Stimulated activated CD4-positive, alpha-beta T cell treated with anti-CD3 and anti-CD28 coated beads, Interleukin-2, amount 100 ng/mL, for 48 hours (primary cell): ENCODE data around the gene NPIPA5.
"Not testable (repeated sequence)": the region's sequence is repeated elsewhere in the genome, so short reads cannot be mapped to it uniquely, and the experiment has no call there.

Experiments
- DNase-seq, 2 donors: peaks; one replicate each; pipeline ENCODE4 v3.0.0-alpha.2; 2020

NPIPA5 gene

DNA sequence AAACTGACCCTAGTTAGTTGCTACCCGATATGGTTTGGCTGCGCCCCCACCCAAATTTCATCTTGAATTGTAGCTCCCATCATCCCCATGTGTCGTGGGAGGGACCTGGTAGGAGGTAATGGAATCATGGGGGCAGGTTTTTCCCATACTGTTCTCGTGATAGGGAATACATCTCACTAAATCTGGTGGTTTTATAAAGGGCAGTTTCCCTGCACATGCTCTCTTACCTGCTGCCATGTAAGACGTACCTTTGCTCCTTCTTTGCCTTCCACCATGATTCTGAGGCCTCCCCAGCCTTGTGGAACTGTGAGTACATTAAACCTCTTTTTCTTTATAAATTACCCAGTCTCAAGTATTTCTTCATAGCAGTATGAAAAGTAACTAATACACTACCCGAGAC lies 10.0 kb upstream of the NPIPA5 start:
- not testable (repeated sequence) for DNase-seq

DNA sequence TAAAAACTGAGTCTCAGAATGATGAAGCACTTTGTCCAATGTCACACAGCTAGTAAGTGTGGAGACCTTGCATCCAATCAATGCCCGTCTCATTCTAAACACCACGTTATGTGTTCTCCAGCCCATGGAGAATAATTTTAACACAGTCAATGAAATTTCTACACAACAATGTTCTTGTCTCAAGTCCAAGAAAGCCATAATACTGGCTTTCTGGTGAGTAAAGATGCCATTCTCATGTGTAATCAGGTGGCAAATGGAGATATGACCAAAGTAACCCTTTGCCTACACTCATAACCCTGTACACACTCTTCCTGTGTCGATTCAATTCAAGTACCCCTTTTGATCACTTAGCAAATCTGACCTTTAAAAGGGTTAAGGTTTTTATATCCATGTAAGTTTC lies 4.7 kb upstream of the NPIPA5 start:
- not testable (repeated sequence) for DNase-seq

DNA sequence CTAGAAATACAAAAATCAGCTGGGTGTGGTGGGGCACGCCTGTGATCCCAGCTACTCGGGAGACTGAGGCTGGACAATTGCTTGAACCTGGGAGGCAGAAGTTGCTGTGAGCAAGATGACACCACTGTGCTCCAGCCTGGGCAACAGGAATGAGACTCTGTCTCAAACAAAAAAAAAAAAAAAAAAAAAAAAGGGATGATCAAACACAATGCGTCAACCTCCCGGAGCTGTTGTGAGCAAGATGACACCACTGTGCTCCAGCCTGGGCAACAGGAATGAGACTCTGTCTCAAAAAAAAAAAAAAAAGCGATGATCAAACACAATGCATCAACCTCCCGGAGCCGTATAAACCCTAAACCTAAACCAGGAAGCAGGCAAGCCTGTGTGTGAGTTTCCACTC lies 20.6 kb downstream of the NPIPA5 start:
- not testable (repeated sequence) for DNase-seq

DNA sequence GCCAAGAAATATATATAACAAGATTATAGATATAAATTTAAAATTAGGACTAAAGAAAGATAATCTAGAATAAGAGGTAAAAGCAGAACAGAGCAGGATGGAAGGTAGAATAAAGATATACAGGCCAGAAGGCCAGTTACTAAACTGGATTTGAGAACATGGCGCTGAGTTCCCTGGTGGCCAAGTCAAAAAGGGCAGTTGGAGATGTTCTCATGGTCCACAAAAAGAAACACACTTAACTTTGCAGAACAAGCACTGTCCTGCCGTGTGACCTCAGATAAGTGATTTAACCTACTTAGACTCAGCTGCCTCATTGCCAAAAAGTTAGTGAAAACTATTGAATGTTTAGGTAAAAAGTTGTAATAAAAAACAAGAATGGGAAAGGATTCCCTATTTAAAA lies 23.2 kb downstream of the NPIPA5 start:
- not testable (repeated sequence) for DNase-seq

DNA sequence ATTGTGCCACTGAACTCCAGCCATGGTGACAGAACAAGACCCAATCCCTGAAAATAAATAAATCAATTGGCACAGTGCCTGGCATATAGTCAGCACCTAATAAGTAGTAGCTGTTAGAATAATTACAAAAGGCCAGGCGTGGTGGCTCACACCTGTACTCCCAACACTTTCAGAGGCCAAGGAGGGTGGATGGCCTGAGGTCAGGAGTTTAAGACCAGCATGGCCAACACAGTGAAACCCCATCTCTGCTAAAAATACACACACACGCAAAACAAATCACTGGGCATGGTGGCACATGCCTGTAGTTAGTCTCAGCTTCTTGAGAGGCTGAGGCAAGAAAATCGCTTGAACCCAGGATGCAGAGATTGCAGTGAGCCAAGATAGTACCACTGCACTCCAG lies 25.2 kb downstream of the NPIPA5 start:
- DNase-seq, result not testable (repeated sequence)

DNA sequence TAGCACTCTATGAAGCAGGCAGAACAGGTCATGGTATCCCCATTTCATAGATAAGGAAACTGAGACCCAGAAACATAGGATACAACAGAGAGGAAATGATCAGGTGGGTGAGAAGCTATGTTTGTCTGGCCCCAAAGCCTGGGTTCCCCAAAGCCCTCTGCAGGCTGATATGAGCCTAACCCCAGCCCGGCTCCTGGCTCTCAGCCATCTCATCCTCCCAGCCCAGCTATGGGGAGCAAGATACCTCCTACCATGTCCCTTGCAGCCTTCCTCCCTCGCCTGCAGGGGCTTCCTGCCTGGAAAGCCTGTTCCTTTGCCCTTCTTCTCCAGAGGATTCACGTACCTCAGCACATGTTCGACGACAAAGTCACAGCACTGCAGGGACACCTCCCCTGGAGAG lies 26.3 kb downstream of the NPIPA5 start:
- not testable (repeated sequence) for DNase-seq

DNA sequence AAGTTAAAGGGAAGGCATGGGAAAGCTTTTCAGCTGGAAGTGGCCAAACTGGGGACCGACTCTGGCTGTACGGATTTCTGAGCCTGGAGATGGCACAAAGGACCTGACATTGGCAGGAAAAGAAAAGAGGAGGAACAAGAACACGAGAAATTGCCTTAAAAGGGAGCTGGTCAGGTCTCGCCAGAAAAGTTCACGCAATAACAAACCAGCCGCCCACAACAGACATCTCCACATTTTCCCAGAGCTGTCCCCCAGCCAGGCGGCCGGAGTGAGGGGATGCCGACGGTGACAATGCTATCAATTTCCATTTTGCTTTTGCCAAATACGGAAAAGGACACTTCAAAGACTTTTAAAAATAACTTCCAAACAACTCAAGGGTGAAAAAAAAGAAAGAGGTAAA lies 26.8 kb downstream of the NPIPA5 start:
- DNase-seq, result not testable (repeated sequence)

DNA sequence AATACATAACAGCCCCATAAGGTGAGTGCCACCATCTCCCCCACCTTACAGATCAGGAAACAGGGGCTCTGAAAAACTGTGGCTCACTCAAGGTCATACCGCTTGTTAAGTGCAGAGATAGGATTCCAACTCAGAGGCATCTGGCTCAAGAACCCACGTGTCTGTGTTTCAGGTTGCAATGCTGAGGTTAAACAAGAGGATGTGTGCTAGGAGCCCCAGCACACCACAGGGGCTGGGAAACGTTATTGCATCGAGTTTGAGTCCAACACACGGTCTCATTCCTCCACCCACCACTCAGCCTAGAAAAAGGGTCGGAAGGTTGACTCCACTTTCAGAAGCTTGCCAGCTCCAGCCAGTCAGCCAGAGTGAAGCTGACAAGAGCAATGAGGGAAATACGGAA lies 29.4 kb downstream of the NPIPA5 start:
- DNase-seq, result not testable (repeated sequence)

DNA sequence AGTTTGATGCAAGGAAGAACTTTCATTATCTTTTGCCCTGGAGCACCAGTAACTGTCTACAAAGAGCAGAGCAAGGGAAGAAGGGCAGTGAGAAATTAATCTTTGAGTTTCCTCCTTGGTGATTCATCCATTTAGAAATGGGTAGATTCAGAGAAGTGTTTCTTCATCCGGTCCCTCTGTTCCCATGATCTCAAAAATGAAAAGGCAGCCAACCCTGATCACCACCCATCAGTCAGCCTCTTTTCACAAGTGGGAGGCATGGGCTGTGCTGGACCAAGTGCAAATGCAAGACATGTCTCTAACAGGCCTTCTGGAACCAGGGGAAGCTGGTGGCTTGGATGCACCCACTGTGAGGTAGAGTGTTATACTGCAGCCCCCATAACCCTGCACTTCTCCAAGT lies 35.8 kb downstream of the NPIPA5 start:
- DNase-seq, result not testable (repeated sequence)

DNA sequence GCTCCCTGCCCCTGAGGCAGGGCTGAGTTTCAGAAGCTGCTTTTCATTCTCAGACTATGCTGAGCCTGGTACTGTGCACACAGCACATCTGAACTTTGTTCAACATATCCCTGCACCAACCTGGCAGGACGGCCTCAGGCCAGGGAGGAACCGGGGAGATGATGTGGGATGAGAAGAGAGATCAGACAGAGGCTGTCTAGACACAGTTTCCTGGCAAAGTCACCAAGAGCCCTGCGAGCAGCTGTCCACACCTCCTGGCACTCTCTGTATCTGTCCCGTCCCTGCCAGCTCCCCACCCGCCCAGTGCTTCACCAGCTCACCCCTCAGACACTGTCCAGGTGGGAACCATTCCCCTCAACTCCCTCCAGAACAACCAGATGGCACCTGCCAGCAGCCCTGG lies 39.1 kb downstream of the NPIPA5 start:
- DNase-seq, result not testable (repeated sequence)

DNA sequence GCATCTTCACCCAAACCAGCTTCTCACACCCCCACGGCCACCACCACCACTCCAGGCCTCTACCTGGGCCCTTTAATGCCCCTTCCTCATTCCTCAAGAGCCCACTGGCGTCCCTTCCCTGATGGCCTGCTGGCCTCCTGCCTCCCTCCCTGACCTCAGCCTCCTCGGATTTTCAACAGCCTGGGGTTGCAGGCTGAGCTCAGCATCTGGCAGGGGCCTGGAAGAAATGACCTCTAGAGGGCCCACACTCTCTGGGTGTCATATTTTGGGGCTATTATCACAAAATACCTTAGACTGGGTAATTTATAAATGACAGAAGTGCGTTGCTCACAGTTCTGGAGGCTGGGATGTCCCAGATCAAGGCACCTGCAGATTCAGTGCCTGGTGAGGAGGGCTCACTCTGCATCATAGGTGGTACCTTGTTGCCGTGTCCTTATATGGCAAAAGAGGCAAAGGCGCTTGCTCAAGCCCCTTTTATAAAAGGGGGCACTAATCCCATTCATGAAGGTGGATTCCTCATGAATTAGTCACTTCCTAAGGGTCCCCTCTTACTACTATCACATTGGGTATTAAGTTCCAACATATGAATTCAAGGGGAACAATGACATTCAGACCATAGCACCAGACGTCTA lies 40.0 kb downstream of the NPIPA5 start:
- not testable (repeated sequence) for DNase-seq

DNA sequence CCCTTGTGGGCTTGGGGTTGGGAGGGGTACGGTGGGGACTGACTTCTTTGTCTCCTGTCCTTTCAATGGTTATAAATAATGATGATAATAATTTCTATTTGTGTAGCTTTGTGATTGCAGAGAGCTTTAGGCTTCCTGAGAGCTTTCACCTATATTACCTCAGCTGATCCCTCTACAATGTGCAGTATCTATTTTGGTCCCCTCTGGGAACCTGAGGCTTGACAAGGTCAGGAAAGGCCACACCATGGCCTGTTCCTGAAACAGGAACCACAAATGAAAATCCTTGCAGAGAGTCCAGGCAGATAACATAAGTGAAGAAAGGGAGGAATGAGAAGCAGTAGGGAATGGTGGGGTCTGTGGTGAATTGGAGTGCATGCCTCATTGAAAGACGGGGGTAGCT lies 42.5 kb downstream of the NPIPA5 start:
- DNase-seq, result not testable (repeated sequence)

DNA sequence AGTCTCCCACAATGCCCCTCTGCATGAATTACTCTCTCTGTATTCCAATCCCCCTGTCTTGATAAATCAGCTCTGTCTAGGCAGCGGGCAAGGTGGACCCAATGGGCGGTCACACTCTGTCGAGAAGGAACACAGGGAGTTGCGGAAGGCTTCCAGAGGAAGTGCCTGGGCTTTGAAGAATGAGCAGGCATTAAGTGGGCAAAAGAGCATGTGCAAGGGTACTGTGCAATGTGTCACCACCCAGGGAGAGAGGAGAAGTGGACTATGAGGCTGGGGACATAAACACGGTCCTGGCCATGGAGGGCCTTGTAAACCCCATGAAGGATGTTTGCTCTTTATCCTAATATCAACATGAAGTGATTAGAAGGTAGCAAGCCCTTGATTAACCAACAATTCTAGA lies 44.1 kb downstream of the NPIPA5 start:
- not testable (repeated sequence) for DNase-seq

DNA sequence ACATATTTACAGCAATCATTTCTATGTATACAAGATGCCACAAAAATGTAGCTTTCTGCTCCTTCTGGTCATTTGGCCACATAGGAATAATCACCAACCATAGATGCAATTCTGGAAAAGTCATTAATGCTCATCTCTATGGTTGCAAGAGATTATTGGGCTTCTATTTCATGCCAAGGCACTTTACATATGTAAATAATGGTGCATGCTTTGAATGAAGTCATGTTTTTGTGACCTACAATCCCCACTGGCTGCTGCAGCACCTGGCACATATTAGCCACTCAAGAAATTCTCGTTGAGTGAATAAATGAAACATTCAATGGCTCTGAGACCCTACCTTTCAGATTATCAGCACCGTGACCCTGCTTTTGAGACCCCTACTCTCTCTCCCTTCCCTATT lies 47.1 kb downstream of the NPIPA5 start:
- DNase-seq, result not testable (repeated sequence)

DNA sequence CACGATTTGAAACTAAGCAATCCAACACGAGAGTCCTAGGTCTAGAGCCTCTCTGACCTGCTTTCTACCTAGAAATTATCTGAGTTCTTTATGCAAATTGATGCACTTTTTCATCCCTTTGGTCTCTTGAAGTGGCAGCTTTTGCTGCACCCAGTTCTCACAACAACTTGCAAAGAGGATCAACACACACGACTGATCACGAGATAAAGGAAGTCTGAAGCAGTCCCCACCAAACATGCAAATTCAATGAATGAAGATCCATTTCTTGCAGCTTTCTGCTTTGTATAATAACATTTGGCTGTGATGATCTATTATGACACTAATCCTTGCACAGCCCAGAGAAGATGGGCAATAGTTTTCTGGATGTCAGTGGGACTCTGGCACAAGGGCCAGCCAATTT lies 53.1 kb downstream of the NPIPA5 start:
- not testable (repeated sequence) for DNase-seq

DNA sequence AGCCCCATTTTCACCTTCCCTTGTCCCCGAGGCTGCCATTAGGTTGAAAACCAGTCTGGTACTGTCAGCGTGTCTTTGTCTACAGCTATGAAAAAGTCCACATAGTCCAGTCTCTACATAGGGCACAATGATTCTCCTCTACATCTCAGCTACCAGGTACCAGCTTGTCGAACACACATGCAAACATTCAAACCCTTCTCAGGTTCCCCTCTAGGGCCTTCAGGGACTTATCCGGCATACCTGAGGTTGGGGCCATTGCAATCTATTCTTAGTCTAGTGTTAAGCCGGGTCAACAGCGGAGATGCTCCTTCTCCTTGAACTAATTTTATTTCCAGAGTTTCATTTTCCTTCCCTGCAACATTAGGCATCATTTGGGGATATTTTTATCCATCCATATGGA lies 54.7 kb downstream of the NPIPA5 start:
- not testable (repeated sequence) for DNase-seq

DNA sequence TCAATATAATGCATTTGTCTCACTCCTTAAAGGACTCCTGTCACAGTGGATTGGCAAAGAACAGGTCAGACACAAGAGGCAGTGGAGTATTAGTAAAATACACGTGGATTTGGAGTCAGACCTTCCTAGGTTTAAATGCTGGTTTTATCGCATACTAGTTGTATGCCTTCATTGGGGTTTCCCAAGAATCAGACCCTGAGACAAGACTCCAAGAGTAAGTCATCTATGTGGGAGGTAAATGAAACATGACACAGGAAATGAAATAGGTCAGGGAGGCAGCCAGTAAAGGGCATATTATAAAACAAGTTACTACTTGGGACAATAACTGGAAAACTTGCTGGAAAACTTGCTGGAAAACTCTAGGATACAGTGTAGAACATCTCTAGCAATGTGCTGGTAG lies 56.9 kb downstream of the NPIPA5 start:
- not testable (repeated sequence) for DNase-seq

DNA sequence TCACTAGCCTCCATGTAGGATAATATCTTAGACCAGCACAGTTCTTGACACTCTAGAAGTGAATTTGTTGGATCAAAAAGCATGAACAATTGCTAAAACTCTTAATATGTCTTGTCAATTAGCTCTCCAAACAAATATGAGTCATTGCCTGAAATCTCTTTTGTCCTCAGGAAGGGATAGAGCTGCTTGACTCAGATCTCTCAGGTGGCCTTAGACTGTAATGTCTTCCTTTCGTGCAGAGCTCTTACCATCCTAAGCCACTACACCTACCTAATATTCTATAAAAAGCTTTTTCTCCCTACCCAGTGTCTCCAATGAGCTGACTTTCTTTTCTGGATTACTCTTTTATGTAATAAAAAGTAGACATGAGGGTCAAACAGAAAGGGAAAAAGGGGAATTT lies 63.5 kb downstream of the NPIPA5 start:
- not testable (repeated sequence) for DNase-seq
